ENCODE data around the gene SIAH1.

DNA sequence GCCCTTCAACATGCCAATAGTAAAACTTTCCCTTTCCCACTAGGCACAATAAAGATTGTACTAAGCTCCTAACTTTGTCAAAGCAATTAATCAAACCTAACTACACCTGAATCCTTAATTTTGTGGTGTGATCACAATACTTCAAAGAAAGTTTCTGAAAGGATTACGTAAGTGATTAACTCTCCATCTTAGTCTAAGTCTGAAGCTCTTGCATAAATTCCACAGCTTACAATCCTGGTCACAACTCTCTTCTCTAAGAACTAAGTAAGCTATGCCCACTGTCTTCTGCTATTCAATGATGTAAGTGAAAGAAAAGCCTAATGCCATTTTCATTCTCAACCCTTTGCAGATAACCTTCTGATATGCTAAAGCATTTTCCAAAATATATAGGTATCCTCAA, 15.4 kb downstream of the SIAH1 start:
- no peak for TF ChIP-seq CTCF (IDR thresholded peaks at IDR 0.05)
- no peak for TF ChIP-seq POLR2A (IDR thresholded peaks at IDR 0.05)
